ENCODE measurements around the gene C16orf86. TPM values are rescaled to one million over a fixed set of nuclear protein-coding genes. Genes with fewer than 3 reads are reported as not detected.

Gene C16orf86
- total RNA-seq, 1 donor = 3.3 TPM

DNA sequence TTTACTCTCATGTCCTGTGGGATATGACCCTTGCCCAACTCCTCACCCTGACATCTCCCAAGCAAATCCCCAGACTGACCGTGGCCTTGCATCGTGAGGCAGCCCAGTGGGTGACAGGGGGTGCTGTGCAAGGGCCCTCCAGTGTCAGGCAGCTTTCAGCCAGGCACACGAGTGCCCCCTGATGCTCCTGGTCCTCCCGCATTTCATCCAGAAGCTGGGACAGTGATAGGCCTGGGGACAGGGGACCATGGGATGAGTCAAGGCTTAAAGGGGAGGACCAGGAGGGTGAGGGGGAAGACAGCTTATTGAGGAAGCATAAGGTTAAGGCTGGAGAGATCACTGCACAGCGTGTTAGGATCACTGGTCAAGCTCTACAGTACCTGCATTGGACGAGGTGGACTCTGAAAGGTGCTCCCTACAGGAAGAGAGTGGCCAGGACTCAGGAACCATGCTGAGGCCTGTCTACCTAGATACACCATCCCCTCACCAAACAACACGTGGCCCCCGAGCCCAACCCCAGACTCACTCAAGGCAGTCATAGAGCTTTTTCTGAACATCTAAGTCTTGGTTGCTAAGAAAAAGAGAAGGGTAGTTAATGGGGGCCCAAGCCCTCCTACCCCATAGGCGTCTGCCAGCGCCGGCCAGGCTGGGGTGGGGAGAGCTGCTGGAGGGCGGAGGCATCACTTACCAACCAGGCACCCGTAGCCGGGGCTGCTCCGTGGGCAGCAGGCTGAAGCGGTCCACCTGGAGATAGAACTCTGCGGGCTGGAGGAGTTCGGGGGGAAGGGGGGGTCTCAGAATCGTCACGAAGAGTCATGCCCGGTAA lies 7.6 kb upstream of the C16orf86 start:
- no peak for DNase-seq (ENCODE audit: low read depth)
- H3K4me3 ChIP-seq (ENCODE audit: low read depth, low read length) = peak overlapping the region; percentile 89
- TF ChIP-seq, protein P1, sequence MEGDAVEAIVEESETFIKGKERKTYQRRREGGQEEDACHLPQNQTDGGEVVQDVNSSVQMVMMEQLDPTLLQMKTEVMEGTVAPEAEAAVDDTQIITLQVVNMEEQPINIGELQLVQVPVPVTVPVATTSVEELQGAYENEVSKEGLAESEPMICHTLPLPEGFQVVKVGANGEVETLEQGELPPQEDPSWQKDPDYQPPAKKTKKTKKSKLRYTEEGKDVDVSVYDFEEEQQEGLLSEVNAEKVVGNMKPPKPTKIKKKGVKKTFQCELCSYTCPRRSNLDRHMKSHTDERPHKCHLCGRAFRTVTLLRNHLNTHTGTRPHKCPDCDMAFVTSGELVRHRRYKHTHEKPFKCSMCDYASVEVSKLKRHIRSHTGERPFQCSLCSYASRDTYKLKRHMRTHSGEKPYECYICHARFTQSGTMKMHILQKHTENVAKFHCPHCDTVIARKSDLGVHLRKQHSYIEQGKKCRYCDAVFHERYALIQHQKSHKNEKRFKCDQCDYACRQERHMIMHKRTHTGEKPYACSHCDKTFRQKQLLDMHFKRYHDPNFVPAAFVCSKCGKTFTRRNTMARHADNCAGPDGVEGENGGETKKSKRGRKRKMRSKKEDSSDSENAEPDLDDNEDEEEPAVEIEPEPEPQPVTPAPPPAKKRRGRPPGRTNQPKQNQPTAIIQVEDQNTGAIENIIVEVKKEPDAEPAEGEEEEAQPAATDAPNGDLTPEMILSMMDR (IDR thresholded peaks at IDR 0.05; ENCODE audit: insufficient read depth, low read length) = no peak

DNA sequence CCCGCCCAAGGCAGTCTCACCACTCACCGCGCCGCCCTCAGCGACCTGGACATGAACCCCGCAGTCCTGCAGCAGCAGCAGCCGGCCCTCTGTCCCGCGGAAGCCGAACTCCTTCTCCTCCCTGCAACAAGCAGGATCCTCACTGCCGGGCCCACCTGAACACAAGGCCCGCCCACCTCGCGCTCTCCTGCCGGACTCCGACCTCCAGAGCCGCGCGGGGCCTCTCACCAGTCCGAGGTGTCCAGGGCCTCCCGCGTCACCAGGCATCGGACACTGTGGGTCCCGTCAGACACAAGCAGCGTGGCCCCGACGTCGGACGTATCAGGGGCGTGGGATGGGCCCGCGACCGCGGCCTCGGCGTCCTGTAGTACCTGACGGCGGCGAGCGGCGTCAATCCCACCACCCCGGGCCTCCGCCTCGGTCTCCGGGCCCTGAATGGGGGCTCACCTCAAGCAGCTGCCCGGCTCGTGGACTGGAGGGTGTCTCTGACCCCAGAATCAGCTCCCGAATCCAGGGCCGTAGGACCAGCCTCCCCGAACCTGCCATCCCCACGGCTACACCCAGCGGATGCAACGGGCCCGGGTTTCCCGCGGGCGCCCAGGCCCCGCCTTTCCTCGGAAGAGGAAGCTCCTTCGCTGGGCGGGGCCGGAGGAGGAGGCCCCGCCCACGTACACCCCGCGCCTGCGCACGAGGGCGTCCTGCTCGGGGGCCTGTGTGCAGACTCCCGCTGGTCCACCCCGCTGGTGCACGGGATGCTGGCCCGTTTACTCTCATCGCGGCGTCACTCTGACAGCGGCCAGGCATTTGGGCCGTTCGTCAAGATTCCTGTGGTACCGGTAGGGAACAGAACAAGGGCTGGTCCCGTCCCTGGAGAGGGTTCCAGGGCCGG lies 6.7 kb upstream of the C16orf86 start, which contains the start of gene ACD:
Gene ACD (minus strand): TSS at position 586 of the 889 bp plus-strand sequence. CDS start 40 bp downstream, at position 546.
- peak; percentile 85 for DNase-seq (ENCODE audit: low read depth)
- peak within 1 kb of the TSS; percentile 89 for H3K4me3 ChIP-seq (ENCODE audit: low read depth, low read length)
- TF ChIP-seq, protein P1 (IDR thresholded peaks at IDR 0.05; ENCODE audit: insufficient read depth, low read length) = no peak

DNA sequence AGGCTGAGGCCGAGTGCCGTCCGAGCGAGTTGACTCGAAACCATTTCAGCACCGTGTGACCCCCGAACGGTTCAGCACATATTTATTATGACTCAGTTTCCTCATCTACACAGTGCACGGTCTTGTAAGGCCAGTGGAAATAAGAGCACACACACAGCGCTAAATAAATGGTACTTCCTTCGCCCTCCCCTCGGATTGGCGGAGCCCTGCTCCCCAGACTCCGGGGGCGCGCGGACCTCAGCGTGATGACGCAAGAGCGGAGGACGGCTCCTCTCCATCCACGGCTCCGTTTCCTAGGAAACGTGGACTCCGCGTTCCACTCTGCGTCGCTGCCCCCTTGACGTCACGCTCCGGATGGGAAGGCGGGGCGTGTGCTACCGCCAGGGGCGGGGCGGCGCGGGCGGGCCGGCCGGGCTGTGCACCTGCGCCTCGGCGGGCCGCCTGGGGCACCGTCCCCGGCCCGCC lies 6.0 kb upstream of the C16orf86 start, which contains the start of gene PARD6A:
Gene PARD6A (plus strand): TSS at position 397 of the 465 bp plus-strand sequence. CDS start 79 bp downstream, outside the sequence.
- DNase-seq (ENCODE audit: low read depth) = peak; percentile 93
- H3K4me3 ChIP-seq (ENCODE audit: low read depth, low read length) = peak within 1 kb of the TSS; percentile 89
- TF ChIP-seq, protein P1 (IDR thresholded peaks at IDR 0.05; ENCODE audit: insufficient read depth, low read length) = no peak

DNA sequence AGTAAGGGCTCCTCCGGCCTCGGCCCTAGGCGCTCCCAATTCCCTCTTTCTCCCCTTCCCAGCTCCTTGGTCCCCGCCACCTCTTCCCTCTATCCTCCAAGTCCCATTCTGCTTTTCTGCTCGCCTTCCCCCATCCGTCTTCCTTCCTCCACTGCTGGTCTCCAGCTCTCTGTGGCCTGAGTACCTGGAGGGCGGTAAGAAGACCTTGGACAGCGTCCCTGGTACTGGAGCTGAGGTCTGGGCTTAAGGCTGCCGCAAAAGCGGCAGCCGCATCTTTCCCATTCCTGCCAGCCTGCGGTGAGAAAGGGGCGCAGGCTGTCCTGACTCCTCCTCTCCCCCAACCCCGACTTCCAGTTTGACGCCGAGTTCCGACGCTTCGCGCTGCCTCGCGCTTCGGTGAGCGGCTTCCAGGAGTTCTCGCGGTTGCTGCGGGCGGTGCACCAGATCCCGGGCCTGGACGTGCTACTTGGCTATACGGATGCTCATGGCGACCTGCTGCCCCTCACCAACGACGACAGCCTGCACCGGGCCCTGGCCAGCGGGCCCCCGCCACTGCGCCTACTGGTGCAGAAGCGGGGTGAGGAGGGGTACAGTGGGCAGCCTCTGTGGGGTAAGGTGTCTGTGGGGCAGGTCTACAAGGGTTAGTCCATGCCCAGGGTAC lies 5.4 kb upstream of the C16orf86 start:
- DNase-seq (ENCODE audit: low read depth) = peak; percentile 31
- TF ChIP-seq, protein P1 (IDR thresholded peaks at IDR 0.05; ENCODE audit: insufficient read depth, low read length) = no peak
- peak overlapping the region; percentile 56 for H3K4me3 ChIP-seq (ENCODE audit: low read depth, low read length)

DNA sequence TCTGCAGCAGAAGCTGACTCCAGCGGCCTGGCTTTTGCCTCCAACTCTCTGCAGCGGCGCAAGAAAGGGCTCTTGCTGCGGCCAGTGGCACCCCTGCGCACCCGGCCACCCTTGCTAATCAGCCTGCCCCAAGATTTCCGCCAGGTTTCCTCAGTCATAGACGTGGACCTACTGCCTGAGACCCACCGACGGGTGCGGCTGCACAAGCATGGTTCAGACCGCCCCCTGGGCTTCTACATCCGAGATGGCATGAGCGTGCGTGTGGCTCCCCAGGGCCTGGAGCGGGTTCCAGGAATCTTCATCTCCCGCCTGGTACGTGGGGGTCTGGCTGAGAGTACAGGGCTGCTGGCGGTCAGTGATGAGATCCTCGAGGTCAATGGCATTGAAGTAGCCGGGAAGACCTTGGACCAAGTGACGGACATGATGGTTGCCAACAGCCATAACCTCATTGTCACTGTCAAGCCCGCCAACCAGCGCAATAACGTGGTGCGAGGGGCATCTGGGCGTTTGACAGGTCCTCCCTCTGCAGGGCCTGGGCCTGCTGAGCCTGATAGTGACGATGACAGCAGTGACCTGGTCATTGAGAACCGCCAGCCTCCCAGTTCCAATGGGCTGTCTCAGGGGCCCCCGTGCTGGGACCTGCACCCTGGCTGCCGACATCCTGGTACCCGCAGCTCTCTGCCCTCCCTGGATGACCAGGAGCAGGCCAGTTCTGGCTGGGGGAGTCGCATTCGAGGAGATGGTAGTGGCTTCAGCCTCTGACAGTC lies 4.5 kb upstream of the C16orf86 start:
- TF ChIP-seq, protein P1 (IDR thresholded peaks at IDR 0.05; ENCODE audit: insufficient read depth, low read length) = no peak
- DNase-seq (ENCODE audit: low read depth) = no peak
- H3K4me3 ChIP-seq (ENCODE audit: low read depth, low read length) = no peak overlapping the region
